Activated CD4-positive, alpha-beta T cell treated with anti-CD3 and anti-CD28 coated beads, Interleukin-2, amount 10 ng/mL, durations not matched to agents 7 days and 5 days (primary cell): ENCODE measurements around the gene GPR153. TPM values are rescaled to one million over a fixed set of nuclear protein-coding genes. Genes with fewer than 3 reads are reported as not detected.
A peak's percentile ranks its signal among the peaks of the same experiment; 100 is the strongest.
"Not testable (repeated sequence)": the region's sequence is repeated elsewhere in the genome, so short reads cannot be mapped to it uniquely, and the experiment has no call there.

Experiments
- CTCF ChIA-PET: fragments of 350-600 bp; sonication (Branson Sonifier 250); formaldehyde crosslinking; loops from one replicate; lab custom pipeline; 2021; ENCODE audit warnings: antibody characterized with exemption; lab: Charles Lee
- POLR2A ChIA-PET: fragments of 350-600 bp; sonication (Branson Sonifier 250); formaldehyde crosslinking; loops from one replicate; lab custom pipeline; 2021; ENCODE audit warnings: antibody characterized with exemption; lab: Charles Lee
- DNase-seq: peaks from one replicate; pipeline ENCODE4 v3.0.0-alpha.2; 2020
- H3K27ac Mint-ChIP-seq: one replicate; pipeline ENCODE4 v1.8.0; 2021; ENCODE audit warnings: mild to moderate bottlenecking, moderate library complexity, mixed read lengths
- H3K27me3 Mint-ChIP-seq: one replicate; pipeline ENCODE4 v1.8.0; 2021; ENCODE audit warnings: mixed read lengths
- H3K36me3 Mint-ChIP-seq: one replicate; pipeline ENCODE4 v1.8.0; 2021; ENCODE audit warnings: low read depth, mixed read lengths
- H3K4me1 Mint-ChIP-seq: one replicate; pipeline ENCODE4 v1.8.0; 2021; ENCODE audit warnings: mixed read lengths
- H3K4me3 Mint-ChIP-seq: one replicate; pipeline ENCODE4 v1.8.0; 2021; ENCODE audit warnings: mild to moderate bottlenecking, moderate library complexity, mixed read lengths
- H3K9me3 Mint-ChIP-seq: one replicate; pipeline ENCODE4 v1.8.0; 2021; ENCODE audit warnings: mixed read lengths
- total RNA-seq, 2 experiments: library from RNA; stranded (reverse); gene quantifications; one replicate each; pipeline ENCODE4 v1.2.3, GENCODE V29; 2021

The GPR153 gene
- total RNA-seq, 2 experiments from 2014 or later, result 0.85 to 0.99 TPM

GRCh38 chr1:6223617-6224016 is 37.3 kb downstream of the GPR153 start:
- ChIA-PET POLR2A (no interaction called here), CTCF (interaction anchor here (1.0 to 1.6 kb wide), 3 partner anchors 11 to 121 kb away, joined by 3 read pairs; no protein-coding TSS in a partner anchor)
- H3K27ac Mint-ChIP-seq, result peak overlapping the region; percentile 9
- peaks cover 33% of the 10 kb centered on the region for H3K36me3 Mint-ChIP-seq
- H3K27me3 Mint-ChIP-seq, result no peaks in the 10 kb centered on the region
- no peaks in the 10 kb centered on the region for H3K9me3 Mint-ChIP-seq
- DNase-seq, result no peak
- H3K4me1 Mint-ChIP-seq, result peaks cover 1% of the 10 kb centered on the region
- H3K4me3 Mint-ChIP-seq, result no peak overlapping the region

DNA sequence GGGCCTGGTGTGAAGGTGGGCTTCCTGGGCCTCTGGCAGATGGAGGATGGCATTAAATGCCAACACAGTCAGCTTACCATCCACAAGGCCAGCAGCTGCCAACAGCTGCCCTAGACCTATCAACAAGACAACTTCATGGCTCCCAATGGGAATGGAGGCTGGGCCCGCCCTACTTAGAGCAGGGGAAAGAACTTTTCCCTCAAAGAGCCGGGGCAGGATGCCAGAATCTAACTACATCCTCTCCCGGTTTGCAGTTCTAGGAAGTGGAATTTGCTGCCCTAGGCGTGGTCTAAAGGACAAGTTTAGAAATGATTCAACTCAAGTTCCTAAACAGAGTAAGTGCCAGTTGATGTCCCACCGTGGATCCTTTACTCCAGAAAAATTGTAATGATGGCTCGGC is 38.3 kb downstream of the GPR153 start:
- Mint-ChIP-seq H3K4me3 (no peak overlapping the region), H3K9me3 (no peaks in the 10 kb centered on the region), H3K4me1 (peaks cover 1% of the 10 kb centered on the region), H3K36me3 (peaks cover 33% of the 10 kb centered on the region), H3K27ac (no peak overlapping the region), H3K27me3 (no peaks in the 10 kb centered on the region)
- no peak for DNase-seq
- ChIA-PET CTCF (interaction anchor here (0.5 to 1.4 kb wide), 2 partner anchors 10 to 18 kb away, joined by 3 read pairs; no protein-coding TSS in a partner anchor), POLR2A (no interaction called here)

GRCh38 chr1:6221210-6221784 is 39.6 kb downstream of the GPR153 start:
- Mint-ChIP-seq H3K27ac (no peak overlapping the region), H3K4me1 (no peaks in the 10 kb centered on the region), H3K9me3 (no peaks in the 10 kb centered on the region), H3K27me3 (no peaks in the 10 kb centered on the region), H3K36me3 (peaks cover 26% of the 10 kb centered on the region), H3K4me3 (no peak overlapping the region)
- DNase-seq, result no peak
- CTCF ChIA-PET, result interaction anchor here (1.0 to 1.4 kb wide), 2 partner anchors 9 to 17 kb away, joined by 3 read pairs; no protein-coding TSS in a partner anchor
- POLR2A ChIA-PET, result no interaction called here

DNA sequence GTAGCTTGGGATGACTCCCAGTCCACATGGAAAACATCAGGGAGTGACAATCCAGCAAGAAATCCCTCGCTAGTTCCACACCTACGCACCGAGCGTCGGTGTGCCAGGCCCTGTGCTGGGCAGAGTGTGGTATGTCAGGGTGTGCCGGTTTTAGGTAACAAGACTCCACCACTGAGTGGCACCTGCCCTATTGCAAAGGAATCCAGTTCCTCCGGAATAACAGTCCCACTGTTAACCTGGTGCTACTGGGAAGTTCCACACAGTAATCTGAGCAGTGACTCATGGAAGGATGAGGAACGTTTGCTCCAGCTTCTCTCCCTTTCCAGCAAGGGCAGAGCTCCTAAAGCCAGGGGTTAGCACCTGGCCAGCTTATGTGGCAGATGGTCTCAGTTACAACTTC is 40.7 kb downstream of the GPR153 start:
- H3K36me3 Mint-ChIP-seq, result peaks cover 17% of the 10 kb centered on the region
- ChIA-PET CTCF (no interaction called here), POLR2A (no interaction called here)
- no peak overlapping the region for H3K4me3 Mint-ChIP-seq
- H3K4me1 Mint-ChIP-seq, result no peaks in the 10 kb centered on the region
- no peak for DNase-seq
- no peaks in the 10 kb centered on the region for H3K27me3 Mint-ChIP-seq
- H3K27ac Mint-ChIP-seq, result no peak overlapping the region
- H3K9me3 Mint-ChIP-seq, result no peaks in the 10 kb centered on the region

DNA sequence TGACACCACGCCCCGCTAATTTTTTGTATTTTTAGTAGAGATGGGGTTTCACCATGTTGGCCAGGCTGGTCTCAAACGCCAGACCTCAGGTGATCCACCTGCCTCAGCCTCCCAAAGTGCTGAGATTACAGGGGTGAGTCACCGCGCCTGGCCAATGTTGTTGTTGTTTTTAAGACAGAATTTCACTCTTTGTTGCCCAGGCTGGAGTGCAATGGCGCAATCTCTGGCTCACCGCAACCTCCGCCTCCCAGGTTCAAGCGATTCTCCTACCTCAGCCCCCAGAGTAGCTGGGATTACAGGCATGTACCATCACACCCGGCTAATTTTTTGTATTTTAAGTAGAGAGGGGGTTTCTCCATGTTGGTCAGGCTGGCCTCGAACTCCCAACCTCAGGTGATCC is 41.3 kb downstream of the GPR153 start:
- H3K27me3 Mint-ChIP-seq, POLR2A ChIA-PET, H3K27ac Mint-ChIP-seq, H3K4me3 Mint-ChIP-seq, CTCF ChIA-PET, H3K4me1 Mint-ChIP-seq, H3K9me3 Mint-ChIP-seq, DNase-seq: not testable (repeated sequence)
- peaks cover 13% of the 10 kb centered on the region for H3K36me3 Mint-ChIP-seq

- Mint-ChIP-seq H3K27me3 (peaks cover 1% of the 10 kb centered on the region), H3K4me3 (no peak overlapping the region), H3K27ac (no peak overlapping the region), H3K4me1 (no peaks in the 10 kb centered on the region), H3K9me3 (no peaks in the 10 kb centered on the region), H3K36me3 (peaks cover 4% of the 10 kb centered on the region)
- ChIA-PET CTCF (interaction anchor here (0.5 to 1.6 kb wide), 3 partner anchors 12 to 116 kb away, joined by 3 to 4 read pairs (median 4); partner anchors contain the start of gene RNF207), POLR2A (no interaction called here)
- DNase-seq, result no peak
Measured at GRCh38 chr1:6218375-6219164, 42.3 kb downstream of the GPR153 start.

DNA sequence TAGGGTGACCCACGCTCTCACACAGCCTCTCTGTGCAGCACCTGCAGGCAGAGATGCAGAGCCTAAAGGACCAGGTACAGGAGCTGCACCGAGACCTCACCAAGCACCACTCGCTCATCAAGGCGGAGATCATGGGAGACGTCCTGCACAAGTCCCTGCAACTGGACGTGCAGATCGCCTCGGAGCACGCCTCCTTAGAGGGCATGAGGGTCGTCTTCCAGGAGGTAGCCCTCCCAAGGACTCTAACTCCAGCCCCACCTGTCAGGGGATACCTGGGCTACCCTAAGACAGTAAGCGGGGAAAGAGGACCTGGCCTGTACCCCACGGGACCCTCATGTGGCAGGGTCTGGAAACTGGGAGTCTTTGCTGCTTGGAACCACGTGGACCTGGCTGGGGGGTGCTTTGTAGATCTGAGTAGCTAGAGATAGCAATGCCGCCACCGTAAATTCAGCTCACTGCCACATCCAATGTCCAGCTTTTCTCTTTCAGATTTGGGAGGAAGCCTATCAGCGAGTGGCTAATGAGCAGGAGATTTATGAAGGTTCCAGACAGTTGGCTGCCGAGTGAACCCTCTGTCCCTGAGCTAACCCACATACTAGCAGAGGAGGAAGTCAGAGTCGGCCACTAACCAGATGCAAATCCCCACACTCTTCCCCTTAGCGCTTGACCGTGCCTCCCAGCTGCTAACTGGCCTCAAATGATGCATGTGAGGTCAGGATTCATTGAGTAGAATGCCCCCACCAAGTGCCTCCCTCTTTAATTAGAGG is 48.5 kb downstream of the GPR153 start:
- POLR2A ChIA-PET, result no interaction called here
- Mint-ChIP-seq H3K4me1 (peaks cover 3% of the 10 kb centered on the region), H3K27ac (no peak overlapping the region), H3K4me3 (no peak overlapping the region), H3K27me3 (peaks cover 11% of the 10 kb centered on the region), H3K9me3 (no peaks in the 10 kb centered on the region), H3K36me3 (no peaks in the 10 kb centered on the region)
- CTCF ChIA-PET, result interaction anchor here (0.7 kb wide), 2 partner anchors 11 to 18 kb away, joined by 3 read pairs; no protein-coding TSS in a partner anchor
- DNase-seq, result no peak

- H3K4me1 Mint-ChIP-seq, result peaks cover 6% of the 10 kb centered on the region
- no peaks in the 10 kb centered on the region for H3K9me3 Mint-ChIP-seq
- H3K36me3 Mint-ChIP-seq, result no peaks in the 10 kb centered on the region
- peaks cover 16% of the 10 kb centered on the region for H3K27me3 Mint-ChIP-seq
- no peak overlapping the region for H3K27ac Mint-ChIP-seq
- POLR2A ChIA-PET, result no interaction called here
- CTCF ChIA-PET, result no interaction called here
- DNase-seq, result no peak
- no peak overlapping the region for H3K4me3 Mint-ChIP-seq
Measured at GRCh38 chr1:6211731-6212130, 49.2 kb downstream of the GPR153 start.

DNA sequence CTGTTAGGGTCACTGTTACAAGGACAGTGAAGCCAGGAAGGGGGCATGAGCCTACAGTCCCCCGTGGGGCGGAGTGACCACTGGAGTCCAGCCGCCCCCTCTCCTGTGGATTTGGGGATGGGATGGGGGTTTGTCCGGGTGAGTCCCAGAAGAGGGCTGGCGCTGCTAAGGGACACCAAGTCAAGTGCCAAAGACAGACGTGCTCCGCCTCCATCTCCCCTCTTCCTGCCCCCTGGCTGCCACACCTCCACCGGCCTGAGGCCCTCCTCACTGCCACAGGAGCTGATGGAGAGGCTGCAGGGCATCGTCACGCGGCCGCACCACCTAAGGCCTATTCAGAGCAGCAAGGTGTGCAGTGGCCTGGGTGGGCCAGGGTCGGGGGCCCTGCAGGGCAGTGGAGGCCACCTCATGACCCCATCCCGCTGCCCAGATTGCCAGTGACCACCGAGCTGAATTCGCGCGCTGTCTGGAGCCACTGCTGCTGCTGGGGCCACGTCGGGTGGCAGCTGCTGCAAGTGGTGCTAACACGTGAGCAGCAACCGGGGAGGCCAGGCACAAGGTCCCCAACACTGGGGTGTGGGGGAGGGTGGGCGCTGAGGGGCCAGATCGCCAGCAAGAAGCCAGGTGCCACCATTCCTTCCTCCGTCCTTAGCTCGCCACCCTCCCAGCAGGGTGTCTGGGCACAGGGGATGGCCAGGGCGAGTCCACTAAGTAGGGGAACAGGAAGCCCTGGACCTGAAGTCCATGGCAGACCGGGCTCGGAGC is 50.1 kb downstream of the GPR153 start:
- peaks cover 20% of the 10 kb centered on the region for H3K27me3 Mint-ChIP-seq
- H3K27ac Mint-ChIP-seq, result no peak overlapping the region
- H3K36me3 Mint-ChIP-seq, result no peaks in the 10 kb centered on the region
- peaks cover 9% of the 10 kb centered on the region for H3K4me1 Mint-ChIP-seq
- ChIA-PET CTCF (interaction anchor here (1.3 kb wide), 1 partner anchor 11 kb away, joined by 4 read pairs; the partner anchor contains the start of gene RPL22), POLR2A (no interaction called here)
- no peaks in the 10 kb centered on the region for H3K9me3 Mint-ChIP-seq
- H3K4me3 Mint-ChIP-seq, result no peak overlapping the region
- no peak for DNase-seq

DNA sequence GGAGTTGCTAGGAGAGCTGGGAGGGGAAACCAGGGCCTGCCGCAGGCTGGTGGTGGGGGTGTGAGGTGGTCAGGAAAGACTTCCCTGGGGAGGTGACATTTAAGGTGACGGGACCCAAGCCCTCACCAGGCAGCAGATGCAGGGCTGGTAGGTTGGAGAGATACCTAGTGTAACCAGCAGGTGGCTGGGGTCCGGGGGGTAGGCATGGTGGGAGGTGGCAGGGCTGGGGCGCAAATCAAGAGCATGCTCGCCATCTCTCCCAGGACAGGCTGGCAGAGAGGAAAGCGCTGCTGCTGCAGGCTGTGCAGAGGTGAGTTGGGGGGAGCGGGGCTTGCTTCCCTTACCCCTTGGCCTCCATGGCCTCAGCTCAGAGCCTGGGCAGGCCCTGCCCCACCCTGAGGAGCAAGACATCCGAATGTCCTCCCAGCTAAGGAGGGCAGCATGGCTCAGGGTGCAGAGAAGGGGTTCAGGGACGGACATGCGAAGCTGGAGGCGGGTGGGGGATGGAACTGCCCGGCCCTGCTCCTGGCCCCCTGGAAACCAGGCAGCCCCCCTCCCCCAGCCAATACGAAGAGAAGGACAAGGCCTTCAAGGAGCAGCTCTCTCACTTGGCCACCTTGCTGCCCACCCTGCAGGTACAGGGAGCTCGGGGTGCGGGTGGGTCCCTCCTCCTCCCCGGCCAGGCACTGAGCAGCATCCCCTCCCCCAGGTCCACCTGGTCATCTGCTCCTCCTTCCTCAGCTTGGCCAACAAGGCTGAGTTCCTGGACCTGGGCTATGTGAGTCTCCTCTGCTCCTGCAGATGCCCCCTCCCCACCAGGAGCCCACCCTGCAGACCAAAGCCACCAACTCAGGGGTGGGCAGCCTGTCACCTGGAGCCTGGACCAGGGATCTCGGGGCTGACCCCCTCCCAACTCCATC is 51.0 kb downstream of the GPR153 start:
- H3K9me3 Mint-ChIP-seq, result no peaks in the 10 kb centered on the region
- ChIA-PET CTCF (interaction anchor here (1.3 kb wide), 1 partner anchor 11 kb away, joined by 4 read pairs; the partner anchor contains the start of gene RPL22), POLR2A (interaction anchor here (0.6 kb wide), 1 partner anchor 394 kb away, joined by 3 read pairs; no protein-coding TSS in a partner anchor)
- no peaks in the 10 kb centered on the region for H3K36me3 Mint-ChIP-seq
- peak; percentile 19 for DNase-seq
- peak overlapping the region; percentile 5 for H3K4me3 Mint-ChIP-seq
- peaks cover 20% of the 10 kb centered on the region for H3K27me3 Mint-ChIP-seq
- peaks cover 12% of the 10 kb centered on the region for H3K4me1 Mint-ChIP-seq
- no peak overlapping the region for H3K27ac Mint-ChIP-seq
